GM21529 (cell line): Measurements from ENCODE around the gene MED13L.
"Not testable (repeated sequence)": the region's sequence is repeated elsewhere in the genome, so short reads cannot be mapped to it uniquely, and the experiment has no call there.

Experiments
- ATAC-seq: cut with Tn5 transposase; IDR thresholded peaks from one replicate; pipeline ENCODE4 v1.9.1; 2021; ENCODE audit not compliant: unreplicated experiment

Gene MED13L

GRCh38 chr12:115983226-115983798 is 294.2 kb downstream of the MED13L start:
- ATAC-seq: no peak

- ATAC-seq: no peak
Measured at GRCh38 chr12:115980339-115980738, 297.2 kb downstream of the MED13L start.

GRCh38 chr12:115979851-115980250 is 297.6 kb downstream of the MED13L start:
- ATAC-seq: no peak

- ATAC-seq: no peak
Measured at GRCh38 chr12:115979351-115979750, 298.1 kb downstream of the MED13L start.

GRCh38 chr12:115976829-115977228 is 300.7 kb downstream of the MED13L start:
- not testable (repeated sequence) for ATAC-seq

- ATAC-seq: no peak
Measured at GRCh38 chr12:115975411-115975810, 302.1 kb downstream of the MED13L start.

GRCh38 chr12:115973968-115974724 is 303.3 kb downstream of the MED13L start:
- no peak for ATAC-seq

GRCh38 chr12:115973066-115973465 is 304.4 kb downstream of the MED13L start:
- ATAC-seq: no peak

GRCh38 chr12:115972241-115972640 is 305.3 kb downstream of the MED13L start:
- no peak for ATAC-seq

- no peak for ATAC-seq
Measured at GRCh38 chr12:115968211-115968610, 309.3 kb downstream of the MED13L start.

- ATAC-seq: no peak
Measured at GRCh38 chr12:115966376-115966775, 311.1 kb downstream of the MED13L start.

- ATAC-seq: no peak
Measured at GRCh38 chr12:115964626-115965025, 312.9 kb downstream of the MED13L start.

- no peak for ATAC-seq
Measured at GRCh38 chr12:115964214-115964613, 313.3 kb downstream of the MED13L start.

GRCh38 chr12:115962216-115962615 is 315.3 kb downstream of the MED13L start:
- ATAC-seq: no peak

- ATAC-seq: no peak
Measured at GRCh38 chr12:115960868-115961802, 316.4 kb downstream of the MED13L start.

- ATAC-seq: no peak
Measured at GRCh38 chr12:115957686-115958290, 319.7 kb downstream of the MED13L start.

GRCh38 chr12:115956659-115957058 is 320.8 kb downstream of the MED13L start:
- ATAC-seq: no peak

- ATAC-seq: no peak
Measured at GRCh38 chr12:115956236-115956635, 321.3 kb downstream of the MED13L start.

- ATAC-seq: no peak
Measured at GRCh38 chr12:115953450-115953849, 324.0 kb downstream of the MED13L start.

- ATAC-seq: no peak
Measured at GRCh38 chr12:115953031-115953430, 324.5 kb downstream of the MED13L start.

GRCh38 chr12:115950959-115951358 is 326.5 kb downstream of the MED13L start:
- ATAC-seq: no peak
